Amniotic stem cell (primary cell): ENCODE results near the gene KRTAP17-1.
"Not testable (repeated sequence)": the region's sequence is repeated elsewhere in the genome, so short reads cannot be mapped to it uniquely, and the experiment has no call there.

Experiments
- DNase-seq: peaks from one replicate; lab custom pipeline; 2025; lab: John Stamatoyannopoulos, UW

KRTAP17-1 gene

GRCh38 chr17:41302981-41303380 is 12.5 kb downstream of the KRTAP17-1 start:
- DNase-seq, result no peak

DNA sequence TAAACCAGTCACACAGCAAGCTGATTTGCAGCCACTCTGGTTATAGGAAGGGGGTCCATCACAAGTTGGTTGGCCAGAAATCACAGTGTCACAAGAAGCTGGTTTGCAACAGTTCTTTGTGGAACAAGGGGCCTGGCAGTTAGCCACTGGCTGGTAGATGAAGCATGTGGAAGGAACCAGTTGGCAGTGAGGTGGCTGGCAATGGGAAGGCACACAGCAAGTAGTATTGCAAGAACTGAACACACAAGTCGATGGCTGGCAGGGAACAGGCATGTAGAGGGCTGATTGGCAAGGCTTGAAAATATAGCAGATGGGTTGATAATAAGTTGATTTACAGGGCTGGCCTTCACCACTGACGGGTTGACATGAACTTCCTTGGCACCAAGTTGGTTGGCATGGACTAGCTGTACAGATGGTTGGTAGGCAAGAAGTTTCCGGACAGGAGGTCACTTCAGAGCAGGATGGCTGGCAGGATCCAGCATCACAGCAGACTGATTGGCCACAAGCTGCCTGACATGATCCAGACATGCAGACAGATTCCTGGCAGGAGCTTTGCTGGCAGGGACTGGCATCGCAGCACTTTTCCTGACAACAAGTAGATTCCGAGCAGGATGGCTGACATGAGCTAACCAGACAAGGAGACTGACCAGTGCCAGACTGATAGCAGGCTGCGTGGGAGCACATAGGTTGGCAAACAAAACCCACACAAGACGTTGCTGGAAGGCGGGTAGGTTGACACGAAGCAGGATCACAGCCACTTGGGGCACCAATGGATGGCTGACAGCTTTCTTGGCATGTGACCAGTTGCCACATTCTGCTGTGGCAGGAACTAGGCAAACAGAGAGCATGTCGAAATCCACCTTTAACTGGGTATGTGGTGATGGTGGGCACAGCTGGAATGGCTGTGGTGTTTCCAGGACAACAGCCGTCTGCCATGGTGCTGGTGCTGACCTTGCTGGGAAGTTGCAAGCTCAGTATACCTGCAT is 13.3 kb downstream of the KRTAP17-1 start, which contains the start of gene KRTAP29-1:
Gene KRTAP29-1 (minus strand): TSS at position 936 of the 986 bp plus-strand sequence. CDS start 0 bp downstream, at position 936.
- DNase-seq, result no peak

DNA sequence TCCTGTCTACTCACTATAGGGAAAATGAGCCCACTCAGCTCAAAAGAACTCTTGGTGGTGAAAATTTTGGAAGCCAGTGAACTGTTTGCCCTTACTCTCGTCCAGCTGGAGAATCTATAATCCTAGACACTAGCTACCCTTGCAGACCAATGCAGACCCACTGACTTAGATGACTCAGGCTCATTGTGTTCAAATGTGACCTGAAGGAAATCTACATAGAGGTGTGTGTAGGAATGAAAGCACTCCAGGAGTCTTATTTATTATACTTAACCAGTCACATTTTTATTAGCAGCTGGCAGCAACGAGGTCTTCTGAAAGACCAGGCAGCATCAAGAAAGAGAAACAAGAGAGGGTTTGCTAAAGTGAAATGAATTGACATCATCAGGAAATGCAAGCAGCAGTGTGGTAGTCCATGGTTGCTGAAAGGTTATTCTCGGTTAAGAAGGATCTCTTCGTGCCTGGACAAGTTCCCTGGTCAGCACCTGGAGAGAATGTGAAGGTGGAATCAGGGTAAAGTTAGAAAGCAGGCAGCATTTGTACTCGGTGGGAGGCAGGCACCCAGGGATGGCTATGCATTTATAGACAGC is 14.2 kb downstream of the KRTAP17-1 start:
- DNase-seq, result no peak

- DNase-seq, result no peak
Measured at GRCh38 chr17:41298458-41299135, 16.9 kb downstream of the KRTAP17-1 start.

DNA sequence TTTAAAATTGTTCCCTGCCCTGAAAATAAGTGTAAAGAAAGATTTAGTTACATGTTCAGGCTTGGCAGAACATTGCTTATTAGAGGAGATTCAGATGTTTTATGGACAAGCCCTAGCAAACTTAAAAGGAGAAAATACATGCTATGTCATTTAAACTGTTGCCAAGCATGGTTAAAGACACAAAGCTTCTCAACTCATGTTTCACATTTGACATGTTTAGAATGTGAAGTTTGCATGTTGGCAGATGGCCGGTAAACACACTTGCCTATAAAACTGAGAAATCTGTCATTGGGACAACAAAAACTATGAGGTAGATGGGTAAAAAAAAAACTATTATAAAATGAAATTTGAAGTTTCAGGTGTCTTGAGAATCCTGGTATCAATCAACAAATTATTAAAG is 18.7 kb downstream of the KRTAP17-1 start:
- DNase-seq, result no peak

DNA sequence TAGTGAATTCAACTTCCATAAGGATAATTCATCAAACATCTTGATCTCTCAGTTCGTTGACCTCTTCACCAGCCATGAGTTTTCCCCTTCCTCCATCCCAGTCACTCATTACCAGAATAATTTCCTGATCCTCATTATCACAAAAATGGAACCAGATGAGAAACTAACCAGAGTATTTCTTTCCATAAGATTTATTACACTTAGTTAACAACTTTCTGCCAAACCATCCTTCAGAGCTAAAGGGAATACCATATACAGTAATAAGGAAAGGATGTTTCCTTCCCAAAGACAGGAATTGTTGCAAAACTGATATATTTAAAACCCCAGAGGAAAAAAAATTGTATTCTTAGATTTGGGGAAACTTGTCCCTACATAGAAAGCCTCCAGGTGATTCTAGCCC is 21.5 kb downstream of the KRTAP17-1 start:
- DNase-seq, result no peak

- DNase-seq, result no peak
Measured at GRCh38 chr17:41287050-41287449, 28.5 kb downstream of the KRTAP17-1 start.

GRCh38 chr17:41284546-41284945 is 31.0 kb downstream of the KRTAP17-1 start:
- DNase-seq, result no peak

- no peak for DNase-seq
Measured at GRCh38 chr17:41284043-41284442, 31.5 kb downstream of the KRTAP17-1 start.

DNA sequence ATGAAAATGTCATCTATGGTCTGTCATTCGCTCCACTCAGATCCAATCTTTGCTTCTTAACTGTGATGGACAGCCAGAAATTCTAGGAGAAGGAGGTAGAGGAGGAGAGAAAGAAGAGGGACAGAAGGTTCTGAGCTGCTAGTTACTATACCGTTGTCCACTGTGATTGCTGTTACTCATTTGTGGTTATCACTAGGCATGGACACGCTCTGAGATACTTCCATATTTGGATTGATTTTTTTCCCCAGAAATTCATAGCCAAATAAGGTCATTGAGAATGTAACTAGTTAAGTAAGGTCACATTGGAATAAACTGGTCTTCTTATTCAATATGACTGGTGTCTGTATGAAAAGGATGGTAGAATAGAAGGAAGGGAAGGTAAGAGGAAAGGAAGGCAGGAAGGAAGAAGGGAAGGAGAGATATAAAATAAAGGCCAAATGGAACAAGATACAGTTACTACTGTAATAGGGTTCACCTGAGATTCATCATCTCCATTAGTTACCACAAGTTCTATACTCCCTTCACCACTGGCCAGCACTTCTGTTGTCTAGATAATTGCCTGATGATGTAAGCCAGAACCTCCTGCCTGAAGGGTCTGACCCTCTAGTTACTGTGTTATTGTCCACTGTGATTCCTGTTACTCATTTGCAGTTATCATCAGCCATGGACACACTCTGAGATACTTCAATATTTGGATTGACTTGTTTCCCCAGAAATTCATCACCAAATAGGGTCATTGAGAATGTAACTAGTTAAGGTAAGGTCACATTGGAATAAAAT is 37.1 kb downstream of the KRTAP17-1 start:
- no peak for DNase-seq

GRCh38 chr17:41275648-41276190 is 39.8 kb downstream of the KRTAP17-1 start, which contains the start of gene KRTAP9-7:
TSS of gene KRTAP9-7 (plus strand) at chr17:41275698. CDS start at chr17:41275698, 0 bp downstream.
- DNase-seq, result not testable (repeated sequence)

GRCh38 chr17:41271858-41272257 is 43.7 kb downstream of the KRTAP17-1 start:
- DNase-seq, result no peak

- not testable (repeated sequence) for DNase-seq
Measured at GRCh38 chr17:41271323-41271722, 44.2 kb downstream of the KRTAP17-1 start.

GRCh38 chr17:41267711-41268110 is 47.8 kb downstream of the KRTAP17-1 start:
- DNase-seq, result no peak

GRCh38 chr17:41265078-41265477 is 50.4 kb downstream of the KRTAP17-1 start, which contains the start of gene KRTAP9-6:
TSS of gene KRTAP9-6 (plus strand) at chr17:41265378. CDS start at chr17:41265378, 0 bp downstream.
- no peak for DNase-seq
